AG04449 (cell line): ENCODE data around the gene MTERF4.

Experiments
- CTCF ChIA-PET: fragments of 350-600 bp; formaldehyde crosslinking; extraction: SDS; loops from one replicate; lab custom pipeline; 2021; ENCODE audit warnings: antibody characterized with exemption; lab: Yijun Ruan, JAX
- POLR2A ChIA-PET: fragments of 400-600, 350-600 bp; formaldehyde crosslinking; extraction: SDS; loops from one replicate; lab custom pipeline; 2020; ENCODE audit warnings: antibody characterized with exemption, inconsistent platforms; lab: Yijun Ruan, JAX
- DNase-seq: peaks from one replicate; pipeline ENCODE4 v3.0.0-alpha.2; 2010; ENCODE audit warnings: low read depth, low spot score
- H3K4me3 ChIP-seq: 2 replicates; pipeline ENCODE4 v1.5.1; 2011; ENCODE audit warnings: low read depth, mild to moderate bottlenecking, control low read depth, low read length
- TF ChIP-seq, protein P1 (sequence below): IDR thresholded peaks from one replicate; pipeline ENCODE4 v1.5.1; 2011; ENCODE audit warnings: mild to moderate bottlenecking, moderate library complexity, low read length, control low read depth, inconsistent platforms; ENCODE audit not compliant: insufficient read depth; ENCODE audit errors: missing control alignments

MTERF4 gene

DNA sequence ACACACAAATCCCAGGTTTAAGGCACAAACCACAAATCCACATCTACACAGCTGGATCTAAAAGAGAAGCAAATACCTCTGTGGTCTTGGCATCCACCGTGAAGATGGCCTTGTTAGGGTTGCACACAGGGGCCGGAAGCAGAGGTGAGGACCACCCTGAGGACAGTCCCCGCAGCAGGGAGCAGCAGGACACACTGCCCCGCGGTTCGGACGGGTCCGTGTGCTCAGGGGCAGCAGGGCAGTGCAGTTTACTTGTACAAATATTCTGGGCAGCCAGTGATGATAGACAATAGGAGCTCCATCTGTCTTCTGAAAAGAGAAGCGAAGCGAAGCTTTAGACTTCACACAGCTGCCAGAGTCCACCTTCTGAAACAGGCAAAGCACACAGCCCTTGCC lies 38.4 kb upstream of the MTERF4 start:
- TF ChIP-seq, protein P1, sequence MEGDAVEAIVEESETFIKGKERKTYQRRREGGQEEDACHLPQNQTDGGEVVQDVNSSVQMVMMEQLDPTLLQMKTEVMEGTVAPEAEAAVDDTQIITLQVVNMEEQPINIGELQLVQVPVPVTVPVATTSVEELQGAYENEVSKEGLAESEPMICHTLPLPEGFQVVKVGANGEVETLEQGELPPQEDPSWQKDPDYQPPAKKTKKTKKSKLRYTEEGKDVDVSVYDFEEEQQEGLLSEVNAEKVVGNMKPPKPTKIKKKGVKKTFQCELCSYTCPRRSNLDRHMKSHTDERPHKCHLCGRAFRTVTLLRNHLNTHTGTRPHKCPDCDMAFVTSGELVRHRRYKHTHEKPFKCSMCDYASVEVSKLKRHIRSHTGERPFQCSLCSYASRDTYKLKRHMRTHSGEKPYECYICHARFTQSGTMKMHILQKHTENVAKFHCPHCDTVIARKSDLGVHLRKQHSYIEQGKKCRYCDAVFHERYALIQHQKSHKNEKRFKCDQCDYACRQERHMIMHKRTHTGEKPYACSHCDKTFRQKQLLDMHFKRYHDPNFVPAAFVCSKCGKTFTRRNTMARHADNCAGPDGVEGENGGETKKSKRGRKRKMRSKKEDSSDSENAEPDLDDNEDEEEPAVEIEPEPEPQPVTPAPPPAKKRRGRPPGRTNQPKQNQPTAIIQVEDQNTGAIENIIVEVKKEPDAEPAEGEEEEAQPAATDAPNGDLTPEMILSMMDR, result no peak

DNA sequence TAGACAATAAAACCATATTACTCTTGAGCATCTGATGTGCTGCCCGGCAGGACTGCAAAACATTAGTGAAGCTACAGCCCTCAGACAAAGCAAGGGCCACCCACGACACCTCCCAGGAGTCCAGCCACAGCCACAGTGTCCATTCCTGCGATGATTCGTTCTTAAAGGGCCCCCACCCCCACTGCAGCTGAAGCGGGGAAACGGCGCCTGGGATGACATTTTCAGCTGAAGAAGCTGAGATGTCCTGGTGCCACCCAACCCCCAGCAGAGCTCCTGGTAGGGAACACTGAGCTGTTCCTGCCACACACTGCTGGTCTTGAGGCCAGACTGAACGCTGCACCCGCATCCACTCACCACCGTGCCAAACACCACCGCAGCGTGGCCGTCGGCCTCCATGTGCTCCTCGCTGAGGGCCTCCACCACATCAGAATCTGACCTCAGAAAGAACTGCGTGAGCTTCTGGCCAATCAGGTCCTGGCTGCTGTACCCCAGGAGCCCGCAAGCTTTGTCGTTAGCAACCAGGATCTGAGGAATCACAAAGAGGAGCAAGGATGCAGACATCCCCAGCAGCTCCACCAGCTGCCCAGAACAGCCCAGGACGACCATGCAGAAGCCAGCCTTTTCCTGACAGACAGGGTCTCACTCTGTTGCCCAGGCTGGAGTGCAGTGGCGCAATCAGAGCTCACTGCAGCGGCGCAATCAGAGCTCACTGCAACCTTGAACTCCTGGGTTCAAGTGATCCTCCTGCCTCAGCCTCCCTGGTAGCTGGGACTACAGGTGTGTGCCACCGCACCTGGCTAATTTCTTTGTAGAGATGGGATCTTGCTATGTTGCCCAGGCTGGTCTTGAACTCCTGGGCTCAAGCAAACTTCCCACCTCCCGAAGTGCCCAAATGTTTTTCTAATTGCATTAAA lies 37.7 kb upstream of the MTERF4 start:
- TF ChIP-seq, protein P1, result no peak
- POLR2A ChIA-PET, result no interaction called here
- no peak for DNase-seq
- no peak overlapping the region for H3K4me3 ChIP-seq
- CTCF ChIA-PET, result interaction anchor here (1.2 kb wide), 1 partner anchor 61 kb away, joined by 3 read pairs; no protein-coding TSS in a partner anchor

More for the DNA sequence above, 38.4 kb upstream of the MTERF4 start:
- CTCF ChIA-PET, result no interaction called here
- POLR2A ChIA-PET, result no interaction called here
- DNase-seq, result no peak
- H3K4me3 ChIP-seq, result no peak overlapping the region

- ChIA-PET CTCF (no interaction called here), POLR2A (no interaction called here)
- H3K4me3 ChIP-seq, result no peak overlapping the region
- no peak for DNase-seq
- TF ChIP-seq, protein P1, result no peak
Observed at GRCh38 chr2:241138471-241138870, 36.4 kb upstream of the MTERF4 start.

GRCh38 chr2:241137276-241138190 lies 35.4 kb upstream of the MTERF4 start:
- no peak overlapping the region for H3K4me3 ChIP-seq
- ChIA-PET CTCF (interaction anchor here (0.9 kb wide), 1 partner anchor 11 kb away, joined by 3 read pairs; no protein-coding TSS in a partner anchor), POLR2A (no interaction called here)
- TF ChIP-seq, protein P1, result no peak
- no peak for DNase-seq

DNA sequence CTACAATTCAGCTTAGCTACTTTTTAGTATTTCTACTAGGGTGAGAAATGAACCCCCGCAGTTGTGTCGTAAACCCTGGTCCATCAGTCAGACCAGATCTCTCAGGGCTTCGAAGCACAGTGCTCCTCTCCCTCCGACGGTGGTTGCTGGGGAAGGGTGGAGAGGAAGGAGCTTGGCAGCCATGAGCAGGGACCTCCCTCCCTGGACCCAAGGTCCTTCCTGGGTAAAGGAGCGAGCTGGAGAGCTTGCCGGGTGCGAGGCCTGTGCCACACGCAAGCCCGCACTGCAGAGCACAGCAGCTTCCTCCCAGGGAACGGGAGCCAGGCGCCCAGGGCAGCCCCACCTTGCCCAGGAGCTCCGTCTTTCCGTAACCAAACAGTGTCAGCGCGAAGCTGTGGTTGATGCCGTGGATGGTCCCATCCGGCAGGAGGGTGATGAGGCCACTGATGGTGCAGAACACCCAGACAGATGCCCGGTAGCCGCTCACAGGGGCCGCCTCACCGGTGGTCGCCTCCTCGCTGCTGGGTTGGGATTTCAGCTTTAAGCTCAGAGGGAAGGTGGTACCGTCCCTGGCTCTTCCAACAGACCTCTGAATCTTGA lies 34.7 kb upstream of the MTERF4 start:
- TF ChIP-seq, protein P1, result no peak
- ChIA-PET POLR2A (no interaction called here), CTCF (no interaction called here)
- DNase-seq, result no peak
- H3K4me3 ChIP-seq, result no peak overlapping the region
